GM19455 (cell line): ENCODE results near the gene WDHD1.
"Not testable (repeated sequence)": the region's sequence is repeated elsewhere in the genome, so short reads cannot be mapped to it uniquely, and the experiment has no call there.

Source experiments
- ATAC-seq: cut with Tn5 transposase; IDR thresholded peaks from one replicate; pipeline ENCODE4 v1.9.1; 2021; ENCODE audit not compliant: unreplicated experiment

The WDHD1 gene

GRCh38 chr14:54909817-54910558, 116.9 kb downstream of the WDHD1 start:
- ATAC-seq: no peak

GRCh38 chr14:54908973-54909372, 117.9 kb downstream of the WDHD1 start:
- not testable (repeated sequence) for ATAC-seq

- no peak for ATAC-seq
These were observed 118.7 kb downstream of the WDHD1 start for GRCh38 chr14:54908190-54908589.

- ATAC-seq: no peak
These were observed 120.8 kb downstream of the WDHD1 start for GRCh38 chr14:54906075-54906474.

- peak; percentile 84 for ATAC-seq
These were observed 124.1 kb downstream of the WDHD1 start, which contains the start of gene GCH1 for GRCh38 chr14:54902521-54903420. GCH1 (minus strand) TSS chr14:54902826; CDS start chr14:54902663, 163 bp downstream.

GRCh38 chr14:54902143-54902520, 124.8 kb downstream of the WDHD1 start:
- peak; percentile 54 for ATAC-seq

GRCh38 chr14:54901380-54902142, 125.3 kb downstream of the WDHD1 start:
- ATAC-seq: no peak

GRCh38 chr14:54899573-54899972, 127.3 kb downstream of the WDHD1 start:
- no peak for ATAC-seq

- ATAC-seq: not testable (repeated sequence)
These were observed 128.9 kb downstream of the WDHD1 start for GRCh38 chr14:54897809-54898555.

- ATAC-seq: no peak
These were observed 131.2 kb downstream of the WDHD1 start for GRCh38 chr14:54895683-54896082.

- ATAC-seq: no peak
These were observed 131.9 kb downstream of the WDHD1 start for GRCh38 chr14:54894995-54895394.

- ATAC-seq: no peak
These were observed 133.6 kb downstream of the WDHD1 start for GRCh38 chr14:54893151-54893760.

GRCh38 chr14:54891471-54892245, 135.2 kb downstream of the WDHD1 start:
- no peak for ATAC-seq

- ATAC-seq: peak; percentile 89
These were observed 136.1 kb downstream of the WDHD1 start for GRCh38 chr14:54890788-54891187.

- no peak for ATAC-seq
These were observed 137.0 kb downstream of the WDHD1 start for GRCh38 chr14:54889919-54890318.
